Measurements from ENCODE around the gene TMEM72.

GRCh38 chr10:44962870-44963738 is 52.0 kb downstream of the TMEM72 start:
- TF ChIP-seq POLR2AphosphoS5 (IDR thresholded peaks at IDR 0.05; ENCODE audit: low read depth) (no peak), CTCF (conservative IDR thresholded peaks at IDR 0.05; ENCODE audit: low read depth in 2 of 2) (peak; percentile 17 to 38; a peak in 3 of 4 replicates), EZH2 (IDR thresholded peaks at IDR 0.05; ENCODE audit: low read depth, unreplicated experiment) (no peak), JUNB (IDR thresholded peaks at IDR 0.05; ENCODE audit: unreplicated experiment) (no peak), EZH2phosphoT487 (IDR thresholded peaks at IDR 0.05; ENCODE audit: unreplicated experiment) (no peak), CREB1 (CRISPR knock-in tag; IDR thresholded peaks at IDR 0.05; ENCODE audit: low read depth) (no peak), STAT1 (IDR thresholded peaks at IDR 0.05; ENCODE audit: unreplicated experiment) (no peak), ZNF331 (CRISPR knock-in tag; IDR thresholded peaks at IDR 0.05; ENCODE audit: low read depth) (no peak)
- TF ChIP-seq, protein P1, sequence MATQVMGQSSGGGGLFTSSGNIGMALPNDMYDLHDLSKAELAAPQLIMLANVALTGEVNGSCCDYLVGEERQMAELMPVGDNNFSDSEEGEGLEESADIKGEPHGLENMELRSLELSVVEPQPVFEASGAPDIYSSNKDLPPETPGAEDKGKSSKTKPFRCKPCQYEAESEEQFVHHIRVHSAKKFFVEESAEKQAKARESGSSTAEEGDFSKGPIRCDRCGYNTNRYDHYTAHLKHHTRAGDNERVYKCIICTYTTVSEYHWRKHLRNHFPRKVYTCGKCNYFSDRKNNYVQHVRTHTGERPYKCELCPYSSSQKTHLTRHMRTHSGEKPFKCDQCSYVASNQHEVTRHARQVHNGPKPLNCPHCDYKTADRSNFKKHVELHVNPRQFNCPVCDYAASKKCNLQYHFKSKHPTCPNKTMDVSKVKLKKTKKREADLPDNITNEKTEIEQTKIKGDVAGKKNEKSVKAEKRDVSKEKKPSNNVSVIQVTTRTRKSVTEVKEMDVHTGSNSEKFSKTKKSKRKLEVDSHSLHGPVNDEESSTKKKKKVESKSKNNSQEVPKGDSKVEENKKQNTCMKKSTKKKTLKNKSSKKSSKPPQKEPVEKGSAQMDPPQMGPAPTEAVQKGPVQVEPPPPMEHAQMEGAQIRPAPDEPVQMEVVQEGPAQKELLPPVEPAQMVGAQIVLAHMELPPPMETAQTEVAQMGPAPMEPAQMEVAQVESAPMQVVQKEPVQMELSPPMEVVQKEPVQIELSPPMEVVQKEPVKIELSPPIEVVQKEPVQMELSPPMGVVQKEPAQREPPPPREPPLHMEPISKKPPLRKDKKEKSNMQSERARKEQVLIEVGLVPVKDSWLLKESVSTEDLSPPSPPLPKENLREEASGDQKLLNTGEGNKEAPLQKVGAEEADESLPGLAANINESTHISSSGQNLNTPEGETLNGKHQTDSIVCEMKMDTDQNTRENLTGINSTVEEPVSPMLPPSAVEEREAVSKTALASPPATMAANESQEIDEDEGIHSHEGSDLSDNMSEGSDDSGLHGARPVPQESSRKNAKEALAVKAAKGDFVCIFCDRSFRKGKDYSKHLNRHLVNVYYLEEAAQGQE (IDR thresholded peaks at IDR 0.05; ENCODE audit: unreplicated experiment): no peak
- TF ChIP-seq, protein P2, sequence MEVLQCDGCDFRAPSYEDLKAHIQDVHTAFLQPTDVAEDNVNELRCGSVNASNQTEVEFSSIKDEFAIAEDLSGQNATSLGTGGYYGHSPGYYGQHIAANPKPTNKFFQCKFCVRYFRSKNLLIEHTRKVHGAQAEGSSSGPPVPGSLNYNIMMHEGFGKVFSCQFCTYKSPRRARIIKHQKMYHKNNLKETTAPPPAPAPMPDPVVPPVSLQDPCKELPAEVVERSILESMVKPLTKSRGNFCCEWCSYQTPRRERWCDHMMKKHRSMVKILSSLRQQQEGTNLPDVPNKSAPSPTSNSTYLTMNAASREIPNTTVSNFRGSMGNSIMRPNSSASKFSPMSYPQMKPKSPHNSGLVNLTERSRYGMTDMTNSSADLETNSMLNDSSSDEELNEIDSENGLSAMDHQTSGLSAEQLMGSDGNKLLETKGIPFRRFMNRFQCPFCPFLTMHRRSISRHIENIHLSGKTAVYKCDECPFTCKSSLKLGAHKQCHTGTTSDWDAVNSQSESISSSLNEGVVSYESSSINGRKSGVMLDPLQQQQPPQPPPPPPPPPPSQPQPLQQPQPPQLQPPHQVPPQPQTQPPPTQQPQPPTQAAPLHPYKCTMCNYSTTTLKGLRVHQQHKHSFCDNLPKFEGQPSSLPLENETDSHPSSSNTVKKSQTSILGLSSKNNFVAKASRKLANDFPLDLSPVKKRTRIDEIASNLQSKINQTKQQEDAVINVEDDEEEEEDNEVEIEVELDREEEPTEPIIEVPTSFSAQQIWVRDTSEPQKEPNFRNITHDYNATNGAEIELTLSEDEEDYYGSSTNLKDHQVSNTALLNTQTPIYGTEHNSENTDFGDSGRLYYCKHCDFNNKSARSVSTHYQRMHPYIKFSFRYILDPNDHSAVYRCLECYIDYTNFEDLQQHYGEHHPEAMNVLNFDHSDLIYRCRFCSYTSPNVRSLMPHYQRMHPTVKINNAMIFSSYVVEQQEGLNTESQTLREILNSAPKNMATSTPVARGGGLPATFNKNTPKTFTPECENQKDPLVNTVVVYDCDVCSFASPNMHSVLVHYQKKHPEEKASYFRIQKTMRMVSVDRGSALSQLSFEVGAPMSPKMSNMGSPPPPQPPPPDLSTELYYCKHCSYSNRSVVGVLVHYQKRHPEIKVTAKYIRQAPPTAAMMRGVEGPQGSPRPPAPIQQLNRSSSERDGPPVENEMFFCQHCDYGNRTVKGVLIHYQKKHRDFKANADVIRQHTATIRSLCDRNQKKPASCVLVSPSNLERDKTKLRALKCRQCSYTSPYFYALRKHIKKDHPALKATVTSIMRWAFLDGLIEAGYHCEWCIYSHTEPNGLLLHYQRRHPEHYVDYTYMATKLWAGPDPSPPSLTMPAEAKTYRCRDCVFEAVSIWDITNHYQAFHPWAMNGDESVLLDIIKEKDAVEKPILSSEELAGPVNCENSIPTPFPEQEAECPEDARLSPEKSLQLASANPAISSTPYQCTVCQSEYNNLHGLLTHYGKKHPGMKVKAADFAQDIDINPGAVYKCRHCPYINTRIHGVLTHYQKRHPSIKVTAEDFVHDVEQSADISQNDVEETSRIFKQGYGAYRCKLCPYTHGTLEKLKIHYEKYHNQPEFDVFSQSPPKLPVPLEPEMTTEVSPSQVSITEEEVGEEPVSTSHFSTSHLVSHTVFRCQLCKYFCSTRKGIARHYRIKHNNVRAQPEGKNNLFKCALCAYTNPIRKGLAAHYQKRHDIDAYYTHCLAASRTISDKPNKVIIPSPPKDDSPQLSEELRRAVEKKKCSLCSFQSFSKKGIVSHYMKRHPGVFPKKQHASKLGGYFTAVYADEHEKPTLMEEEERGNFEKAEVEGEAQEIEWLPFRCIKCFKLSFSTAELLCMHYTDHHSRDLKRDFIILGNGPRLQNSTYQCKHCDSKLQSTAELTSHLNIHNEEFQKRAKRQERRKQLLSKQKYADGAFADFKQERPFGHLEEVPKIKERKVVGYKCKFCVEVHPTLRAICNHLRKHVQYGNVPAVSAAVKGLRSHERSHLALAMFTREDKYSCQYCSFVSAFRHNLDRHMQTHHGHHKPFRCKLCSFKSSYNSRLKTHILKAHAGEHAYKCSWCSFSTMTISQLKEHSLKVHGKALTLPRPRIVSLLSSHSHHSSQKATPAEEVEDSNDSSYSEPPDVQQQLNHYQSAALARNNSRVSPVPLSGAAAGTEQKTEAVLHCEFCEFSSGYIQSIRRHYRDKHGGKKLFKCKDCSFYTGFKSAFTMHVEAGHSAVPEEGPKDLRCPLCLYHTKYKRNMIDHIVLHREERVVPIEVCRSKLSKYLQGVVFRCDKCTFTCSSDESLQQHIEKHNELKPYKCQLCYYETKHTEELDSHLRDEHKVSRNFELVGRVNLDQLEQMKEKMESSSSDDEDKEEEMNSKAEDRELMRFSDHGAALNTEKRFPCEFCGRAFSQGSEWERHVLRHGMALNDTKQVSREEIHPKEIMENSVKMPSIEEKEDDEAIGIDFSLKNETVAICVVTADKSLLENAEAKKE (CRISPR knock-in tag; IDR thresholded peaks at IDR 0.05): no peak

Measured in GM23338 (cell line).